Stimulated activated CD8-positive, alpha-beta memory T cell treated with anti-CD3 and anti-CD28 coated beads, Interleukin-7, amount 100 ng/mL, for 4 hours (primary cell): ENCODE data around the gene SPTSSB.

Experiments
- DNase-seq, 2 donors: peaks; one replicate each; pipeline ENCODE4 v3.0.0-alpha.2; 2020; ENCODE audit warnings: low read depth in 2 of 2

SPTSSB gene

GRCh38 chr3:161392853-161393252 lies 21.5 kb upstream of the SPTSSB start:
- DNase-seq, result no peak

GRCh38 chr3:161390200-161390599 lies 18.9 kb upstream of the SPTSSB start:
- DNase-seq, result no peak

DNA sequence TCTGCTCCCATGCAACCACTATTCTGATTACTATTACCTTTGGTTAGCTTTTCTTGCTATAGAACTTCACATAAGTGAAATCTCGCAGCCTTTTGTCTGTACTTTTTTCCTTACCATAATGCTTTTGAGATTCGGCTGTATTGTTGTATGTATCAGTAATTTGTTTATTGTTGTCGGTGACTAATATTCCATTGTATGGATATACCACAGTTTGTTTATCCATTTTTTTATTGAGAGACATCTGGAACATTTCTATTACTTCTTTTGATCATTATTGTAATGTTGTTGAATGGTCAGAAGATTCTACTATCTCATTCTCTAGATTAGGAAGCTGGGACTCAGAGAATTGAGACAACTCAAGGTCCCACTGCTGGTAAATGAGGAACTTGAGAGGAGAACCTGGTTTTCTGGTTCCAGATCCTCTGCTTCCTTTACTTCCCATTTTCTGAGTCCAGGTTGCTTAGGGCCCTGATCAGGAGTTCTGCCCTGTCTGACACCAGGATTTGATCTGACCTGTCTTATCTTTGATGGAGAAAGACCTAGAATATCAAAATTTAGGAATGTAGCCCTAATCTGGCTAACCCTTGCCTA lies 18.2 kb upstream of the SPTSSB start:
- no peak for DNase-seq

GRCh38 chr3:161388855-161389254 lies 17.5 kb upstream of the SPTSSB start:
- DNase-seq, result no peak

DNA sequence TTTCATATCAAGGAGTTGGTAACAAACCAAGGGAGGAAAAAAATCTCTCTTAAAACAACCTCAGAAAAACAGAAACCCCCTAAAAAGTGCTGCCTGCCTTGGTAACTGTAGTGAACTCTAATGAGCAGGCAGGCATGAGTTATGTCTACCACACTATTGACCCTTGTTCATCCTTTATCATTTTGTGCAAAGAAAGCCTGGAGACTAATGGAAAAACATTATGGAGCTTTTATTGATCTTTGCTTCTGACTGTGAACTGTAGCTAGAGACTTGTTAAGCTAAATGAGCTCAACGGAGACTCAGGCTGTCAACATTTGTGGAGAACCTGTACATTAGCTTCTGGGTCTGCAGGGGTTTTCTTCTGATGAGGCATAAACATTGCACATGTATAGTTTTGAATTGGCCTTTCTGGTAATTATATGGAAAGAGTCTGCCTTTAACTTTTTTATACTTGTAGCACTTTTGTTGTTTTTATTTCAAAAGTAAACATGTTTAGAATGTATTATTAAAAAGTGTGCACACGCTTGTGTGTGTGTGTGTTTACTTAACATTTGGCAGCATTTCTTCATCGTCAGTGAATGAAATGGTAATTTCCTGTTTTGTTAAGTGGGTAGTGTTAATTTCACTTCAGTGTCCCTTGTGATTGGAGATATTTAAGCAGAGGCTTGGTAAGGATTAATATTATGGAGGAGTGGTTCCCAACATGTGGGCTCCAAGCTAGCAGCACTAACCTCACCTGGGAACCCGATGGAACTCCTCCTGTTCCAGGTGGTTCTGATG lies 15.9 kb upstream of the SPTSSB start:
- no peak for DNase-seq

DNA sequence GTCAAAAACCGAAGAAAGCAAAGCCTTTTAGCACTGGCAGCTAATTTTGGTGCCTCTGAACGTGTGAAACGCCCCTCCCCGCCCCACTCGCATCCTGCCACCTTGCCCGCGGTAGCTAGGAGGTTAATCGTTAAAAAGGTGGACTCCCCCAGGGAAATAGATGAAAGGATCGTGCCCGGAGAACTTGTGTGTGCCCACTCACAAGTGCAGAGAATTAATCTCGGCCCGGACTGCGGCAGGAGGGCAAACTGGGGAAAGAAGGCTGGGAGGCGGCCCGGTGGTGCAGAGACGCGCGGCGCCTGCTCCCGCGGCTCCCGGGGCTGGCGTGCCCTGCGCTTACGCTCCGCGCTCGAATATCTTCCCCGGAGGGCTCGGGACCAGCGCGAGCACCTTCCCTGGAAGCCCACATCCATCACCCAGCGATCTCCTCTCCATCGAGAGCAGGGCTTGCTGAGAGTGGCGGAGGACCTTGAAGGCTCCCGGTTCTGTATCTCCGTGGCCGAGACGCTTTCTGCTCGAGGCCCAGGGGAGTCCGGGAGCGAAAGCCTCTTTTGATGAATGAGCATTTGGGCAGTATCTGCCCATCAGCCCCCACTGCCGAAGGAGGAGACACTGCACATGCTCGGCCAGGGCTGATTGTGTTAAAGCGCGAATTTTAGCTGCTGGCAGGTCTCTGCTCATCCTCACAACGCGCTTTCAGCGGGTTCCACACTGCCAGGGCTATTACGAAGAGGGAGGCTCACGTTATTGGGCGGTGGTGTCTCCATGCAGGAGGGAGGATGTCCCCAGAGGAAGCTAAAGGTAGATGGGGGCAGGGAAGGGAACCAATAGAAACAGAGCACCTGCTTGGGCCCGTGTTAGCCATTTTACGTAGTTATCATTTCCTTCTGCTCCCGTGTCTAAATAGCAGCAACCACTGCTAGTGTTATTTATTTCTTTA lies 1.3 kb upstream of the SPTSSB start:
- no peak for DNase-seq

- DNase-seq, result no peak
Measured at GRCh38 chr3:161369531-161369930, 1.8 kb downstream of the SPTSSB start.

GRCh38 chr3:161366094-161366493 lies 5.2 kb downstream of the SPTSSB start:
- DNase-seq, result no peak

GRCh38 chr3:161358488-161358887 lies 12.8 kb downstream of the SPTSSB start:
- no peak for DNase-seq

- DNase-seq, result no peak
Measured at GRCh38 chr3:161356287-161356686, 15.0 kb downstream of the SPTSSB start.

GRCh38 chr3:161355508-161355907 lies 15.8 kb downstream of the SPTSSB start:
- no peak for DNase-seq

DNA sequence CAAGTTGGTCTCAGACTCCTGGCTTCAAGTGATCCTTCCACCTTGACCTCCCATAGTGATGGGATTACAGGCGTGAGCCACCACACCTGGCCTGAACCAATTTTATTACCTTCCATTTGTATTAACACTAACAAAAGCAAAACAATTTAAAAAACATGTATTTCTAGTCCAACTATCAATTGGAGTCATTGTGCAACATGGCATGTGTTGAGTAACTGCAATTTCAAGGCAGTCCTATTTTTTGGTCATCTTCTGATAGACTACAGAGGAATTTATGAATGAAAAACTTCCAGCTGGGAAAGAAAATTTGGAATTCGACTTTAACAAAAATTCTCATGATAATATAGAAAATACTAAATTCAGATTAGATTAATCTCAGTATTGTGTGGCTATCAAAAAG lies 16.8 kb downstream of the SPTSSB start:
- DNase-seq, result no peak

DNA sequence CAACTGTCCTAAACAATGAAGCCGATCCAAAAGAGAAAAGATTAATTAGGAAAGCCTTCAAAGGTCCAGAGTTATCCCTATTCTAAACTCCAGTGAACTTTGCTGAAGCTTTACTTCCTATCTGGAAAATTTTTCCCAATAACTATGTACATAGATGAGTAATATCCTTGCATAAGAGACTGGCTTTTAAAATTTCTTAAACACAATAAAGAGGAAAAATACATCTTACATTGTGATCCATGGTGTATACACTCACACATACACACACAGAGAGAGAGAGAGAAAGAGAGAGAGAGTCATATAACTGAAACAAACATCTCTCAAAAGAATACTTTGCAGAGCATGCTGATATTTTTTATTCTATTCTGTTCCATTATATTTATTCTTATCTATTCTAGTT lies 20.0 kb downstream of the SPTSSB start:
- DNase-seq, result no peak

DNA sequence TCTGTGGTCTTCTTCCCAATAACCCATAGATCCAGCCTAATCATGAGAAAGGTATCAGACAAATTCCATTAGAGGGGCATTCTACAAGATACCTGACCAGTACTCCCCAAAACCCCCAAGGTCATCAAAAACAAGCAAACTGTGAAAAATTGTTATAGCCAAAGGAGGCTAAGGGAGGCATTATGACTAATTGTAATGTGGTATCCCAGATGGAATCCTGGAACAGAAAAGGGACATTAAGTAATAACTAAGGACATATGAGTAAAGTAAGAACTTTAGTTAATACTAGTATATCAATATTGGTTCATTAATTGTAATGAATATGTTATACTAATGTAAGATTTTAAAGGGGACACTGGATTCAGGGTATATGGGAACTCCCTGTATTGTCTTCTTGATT lies 20.4 kb downstream of the SPTSSB start:
- no peak for DNase-seq

DNA sequence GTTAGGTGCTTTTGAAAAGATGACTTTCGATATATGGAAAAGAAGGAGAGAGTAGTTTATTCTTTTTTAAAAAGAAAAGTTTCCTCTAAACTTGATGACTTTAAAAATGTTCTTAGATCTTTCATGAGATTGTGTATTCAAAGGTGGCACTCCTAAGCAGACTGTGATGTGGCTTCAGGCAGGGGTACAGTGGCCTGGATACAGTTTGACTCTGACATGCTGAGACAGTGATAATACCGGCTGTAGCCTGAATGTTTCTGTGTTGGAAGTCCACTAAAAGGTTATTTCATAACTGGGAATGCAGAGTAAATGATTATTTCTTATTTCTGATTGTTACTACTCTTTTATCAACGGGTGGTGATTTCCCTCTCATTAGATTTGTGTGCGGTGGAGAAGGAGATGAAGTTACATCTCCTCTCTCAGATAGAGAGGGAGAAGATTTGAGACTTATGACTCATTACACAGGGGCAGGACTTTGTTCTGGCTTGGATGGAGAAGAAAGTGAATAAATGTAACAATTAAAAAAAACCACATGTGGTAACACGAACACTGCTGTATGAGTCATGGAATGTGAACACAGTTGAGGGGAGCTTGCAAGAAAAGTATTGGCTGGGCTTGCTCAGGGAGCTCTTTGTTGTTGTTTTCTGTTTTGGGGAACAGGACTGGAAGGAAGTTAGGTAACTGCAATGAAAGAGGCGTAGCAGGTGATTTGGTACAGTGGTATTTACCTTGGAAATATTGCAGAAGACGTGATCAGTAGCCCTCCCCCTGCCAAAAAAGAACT lies 21.6 kb downstream of the SPTSSB start:
- DNase-seq, result peak in 1 of 2 donors; percentile 21

- DNase-seq, result no peak
Measured at GRCh38 chr3:161348796-161349400, 22.4 kb downstream of the SPTSSB start.

DNA sequence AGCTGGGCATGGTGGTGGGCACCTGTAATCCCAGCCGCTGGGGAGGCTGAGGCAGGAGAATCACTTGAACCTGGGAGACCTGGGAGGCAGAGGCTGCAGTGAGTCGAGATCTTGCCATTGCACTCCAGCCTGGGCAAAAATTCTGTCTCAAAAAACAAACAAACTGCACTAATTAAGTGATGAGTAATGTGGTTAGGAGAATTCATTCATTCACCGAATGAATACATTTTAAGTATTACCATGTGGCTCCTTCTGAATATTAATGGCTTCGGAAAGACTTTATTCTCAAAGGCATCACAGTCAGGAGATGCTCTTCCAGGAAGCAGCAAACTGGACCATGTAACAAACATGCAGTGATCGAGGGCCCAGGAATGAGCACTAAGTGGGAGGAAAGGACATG lies 23.6 kb downstream of the SPTSSB start:
- no peak for DNase-seq

- no peak for DNase-seq
Measured at GRCh38 chr3:161345023-161345422, 26.3 kb downstream of the SPTSSB start.

DNA sequence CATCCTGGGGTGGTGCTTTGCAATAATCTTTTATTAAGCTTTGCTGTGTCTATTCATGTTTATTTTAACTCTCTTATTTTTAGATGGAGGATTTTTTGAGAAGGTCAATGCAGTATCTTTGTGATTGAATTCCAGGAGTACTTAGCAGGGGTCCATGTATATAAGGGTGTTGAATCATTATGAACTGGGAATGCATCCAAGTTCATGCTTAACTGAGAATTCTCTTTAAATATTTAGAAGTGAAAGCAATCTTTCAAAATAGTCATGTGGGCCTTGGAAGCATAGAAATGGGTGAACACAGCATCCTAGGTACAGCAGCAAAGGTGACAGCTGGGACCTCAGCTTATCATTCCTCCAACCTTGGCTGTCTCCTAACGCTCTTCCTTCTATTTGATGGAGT lies 27.3 kb downstream of the SPTSSB start:
- no peak for DNase-seq

GRCh38 chr3:161343540-161343939 lies 27.8 kb downstream of the SPTSSB start:
- DNase-seq, result no peak

DNA sequence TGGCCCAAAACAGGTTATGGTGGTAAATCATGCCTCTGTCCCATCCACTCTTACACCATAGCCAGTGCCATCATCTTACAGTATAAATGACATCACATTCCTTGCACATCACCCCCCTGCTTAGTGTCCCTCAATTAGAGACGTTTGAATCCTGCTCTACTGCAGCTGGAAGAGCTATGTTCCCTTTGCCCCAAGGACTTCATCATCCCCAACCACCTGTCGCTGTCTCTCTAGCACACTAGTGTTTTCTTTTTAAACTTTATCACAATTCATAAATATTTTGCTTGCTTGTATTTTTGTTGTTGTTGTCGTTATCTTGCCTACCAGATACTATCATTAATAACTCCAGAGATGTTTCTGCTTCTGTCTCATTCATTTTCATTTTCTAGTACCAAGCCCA lies 28.7 kb downstream of the SPTSSB start:
- DNase-seq, result no peak
